NCI-H345 treated with DMSO at 0.1 percent for 48 hours (cell line): ENCODE results near the gene GTF2A2.

Experiments used
- DNase-seq: peaks from one replicate; lab custom pipeline; 2025; ENCODE audit not compliant: unreplicated experiment; lab: John Stamatoyannopoulos, UW

GTF2A2 gene

GRCh38 chr15:59609730-59610712 is 47.3 kb downstream of the GTF2A2 start:
- DNase-seq, result no peak

- DNase-seq, result no peak
Measured at GRCh38 chr15:59605994-59606393, 51.3 kb downstream of the GTF2A2 start.

GRCh38 chr15:59598461-59598860 is 58.9 kb downstream of the GTF2A2 start:
- no peak for DNase-seq

GRCh38 chr15:59596640-59597039 is 60.7 kb downstream of the GTF2A2 start:
- DNase-seq, result no peak

- no peak for DNase-seq
Measured at GRCh38 chr15:59595434-59595915, 61.8 kb downstream of the GTF2A2 start.

GRCh38 chr15:59594991-59595390 is 62.3 kb downstream of the GTF2A2 start:
- no peak for DNase-seq

- DNase-seq, result no peak
Measured at GRCh38 chr15:59594493-59594942, 62.8 kb downstream of the GTF2A2 start.

- no peak for DNase-seq
Measured at GRCh38 chr15:59591356-59591755, 66.0 kb downstream of the GTF2A2 start.

- DNase-seq, result no peak
Measured at GRCh38 chr15:59590027-59590426, 67.3 kb downstream of the GTF2A2 start.
